ENCODE measurements around the gene MED15.

Gene MED15

DNA sequence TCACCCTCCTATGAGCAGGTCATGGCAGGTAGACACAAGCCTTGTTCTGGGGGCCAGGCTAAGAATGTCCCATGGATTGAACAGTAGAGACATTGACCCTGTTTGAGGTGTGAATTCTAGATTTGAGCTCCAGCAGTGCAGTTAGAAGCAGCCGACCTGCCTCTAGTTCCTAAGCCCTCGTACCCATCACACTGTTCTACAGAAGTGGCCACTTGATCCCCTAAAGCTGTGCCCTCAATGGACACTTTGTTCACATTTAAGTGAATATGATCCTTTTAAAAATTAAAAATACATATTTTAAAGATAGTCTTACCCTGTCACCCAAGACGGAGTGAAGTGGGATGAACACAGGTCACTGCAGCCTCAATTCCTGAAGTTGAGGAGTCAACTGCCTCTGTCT lies 122.0 kb downstream of the MED15 start:
- TF ChIP-seq, protein P1, sequence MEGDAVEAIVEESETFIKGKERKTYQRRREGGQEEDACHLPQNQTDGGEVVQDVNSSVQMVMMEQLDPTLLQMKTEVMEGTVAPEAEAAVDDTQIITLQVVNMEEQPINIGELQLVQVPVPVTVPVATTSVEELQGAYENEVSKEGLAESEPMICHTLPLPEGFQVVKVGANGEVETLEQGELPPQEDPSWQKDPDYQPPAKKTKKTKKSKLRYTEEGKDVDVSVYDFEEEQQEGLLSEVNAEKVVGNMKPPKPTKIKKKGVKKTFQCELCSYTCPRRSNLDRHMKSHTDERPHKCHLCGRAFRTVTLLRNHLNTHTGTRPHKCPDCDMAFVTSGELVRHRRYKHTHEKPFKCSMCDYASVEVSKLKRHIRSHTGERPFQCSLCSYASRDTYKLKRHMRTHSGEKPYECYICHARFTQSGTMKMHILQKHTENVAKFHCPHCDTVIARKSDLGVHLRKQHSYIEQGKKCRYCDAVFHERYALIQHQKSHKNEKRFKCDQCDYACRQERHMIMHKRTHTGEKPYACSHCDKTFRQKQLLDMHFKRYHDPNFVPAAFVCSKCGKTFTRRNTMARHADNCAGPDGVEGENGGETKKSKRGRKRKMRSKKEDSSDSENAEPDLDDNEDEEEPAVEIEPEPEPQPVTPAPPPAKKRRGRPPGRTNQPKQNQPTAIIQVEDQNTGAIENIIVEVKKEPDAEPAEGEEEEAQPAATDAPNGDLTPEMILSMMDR (IDR thresholded peaks at IDR 0.05), result no peak
- H3K27ac ChIP-seq, result no peak overlapping the region
- H3K4me2 ChIP-seq (ENCODE audit: low read length), result no peak overlapping the region
- no peaks in the 10 kb centered on the region for H3K27me3 ChIP-seq (ENCODE audit: control insufficient read depth, insufficient read depth, low read length)
- no peaks in the 10 kb centered on the region for H3K9me3 ChIP-seq (ENCODE audit: control insufficient read depth, low read length)
- H3K4me1 ChIP-seq, result no peaks in the 10 kb centered on the region
- H2AFZ ChIP-seq, result no peak overlapping the region
- H3K9ac ChIP-seq, result no peak overlapping the region
- no peaks in the 10 kb centered on the region for H3K79me2 ChIP-seq
- H3K4me3 ChIP-seq (ENCODE audit: low read depth, low read length), result no peak overlapping the region
- H3K36me3 ChIP-seq (ENCODE audit: control insufficient read depth, insufficient read depth, low read length), result no peaks in the 10 kb centered on the region

GRCh38 chr22:20630873-20631617 lies 123.6 kb downstream of the MED15 start:
- no peak overlapping the region for H3K4me2 ChIP-seq (ENCODE audit: low read length)
- no peak overlapping the region for H3K9ac ChIP-seq
- no peak overlapping the region for H2AFZ ChIP-seq
- H3K79me2 ChIP-seq, result no peaks in the 10 kb centered on the region
- no peak overlapping the region for H3K27ac ChIP-seq
- TF ChIP-seq, protein P1 (IDR thresholded peaks at IDR 0.05), result no peak
- H3K36me3 ChIP-seq (ENCODE audit: control insufficient read depth, insufficient read depth, low read length), result no peaks in the 10 kb centered on the region
- no peak overlapping the region for H3K4me3 ChIP-seq (ENCODE audit: low read depth, low read length)
- no peaks in the 10 kb centered on the region for H3K4me1 ChIP-seq
- no peaks in the 10 kb centered on the region for H3K9me3 ChIP-seq (ENCODE audit: control insufficient read depth, low read length)
- H3K27me3 ChIP-seq (ENCODE audit: control insufficient read depth, insufficient read depth, low read length), result no peaks in the 10 kb centered on the region

DNA sequence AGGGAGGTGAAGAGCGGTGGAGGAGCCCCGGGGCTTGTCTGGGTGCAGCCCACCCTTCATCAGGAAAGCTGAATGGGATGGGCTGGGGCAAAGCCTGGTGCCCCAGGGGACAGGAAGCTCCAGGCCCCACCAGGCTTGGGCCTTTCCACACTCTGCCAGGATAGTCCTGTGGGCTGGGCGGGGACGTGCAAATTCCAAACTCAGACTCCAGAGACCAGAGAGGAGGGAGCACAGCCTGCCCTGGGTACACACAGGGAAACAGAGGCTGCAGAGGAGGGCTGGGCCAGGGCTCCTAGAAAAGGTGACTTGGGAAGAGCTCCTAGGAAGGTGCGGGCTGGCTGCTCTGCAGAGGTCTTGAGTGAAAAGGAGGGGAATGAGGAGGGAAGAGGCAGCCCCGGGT lies 124.7 kb downstream of the MED15 start:
- Histone ChIP-seq H2AFZ (no peak overlapping the region), H3K4me3 (ENCODE audit: low read depth, low read length) (no peak overlapping the region), H3K36me3 (ENCODE audit: control insufficient read depth, insufficient read depth, low read length) (no peaks in the 10 kb centered on the region), H3K4me1 (no peaks in the 10 kb centered on the region), H3K4me2 (ENCODE audit: low read length) (no peak overlapping the region), H3K27ac (no peak overlapping the region), H3K27me3 (ENCODE audit: control insufficient read depth, insufficient read depth, low read length) (no peaks in the 10 kb centered on the region), H3K9me3 (ENCODE audit: control insufficient read depth, low read length) (no peaks in the 10 kb centered on the region), H3K9ac (no peak overlapping the region), H3K79me2 (no peaks in the 10 kb centered on the region)
- TF ChIP-seq, protein P1 (IDR thresholded peaks at IDR 0.05), result no peak

- TF ChIP-seq, protein P1 (IDR thresholded peaks at IDR 0.05), result no peak
- no peak overlapping the region for H3K4me2 ChIP-seq (ENCODE audit: low read length)
These were observed 125.1 kb downstream of the MED15 start for GRCh38 chr22:20632518-20632917.

More at GRCh38 chr22:20632518-20632917, 125.1 kb downstream of the MED15 start:
- H2AFZ ChIP-seq, result no peak overlapping the region
- no peak overlapping the region for H3K27ac ChIP-seq
- H3K27me3 ChIP-seq (ENCODE audit: control insufficient read depth, insufficient read depth, low read length), result no peaks in the 10 kb centered on the region
- H3K79me2 ChIP-seq, result no peaks in the 10 kb centered on the region
- H3K9ac ChIP-seq, result no peak overlapping the region
- H3K4me1 ChIP-seq, result no peaks in the 10 kb centered on the region
- H3K9me3 ChIP-seq (ENCODE audit: control insufficient read depth, low read length), result no peaks in the 10 kb centered on the region
- H3K36me3 ChIP-seq (ENCODE audit: control insufficient read depth, insufficient read depth, low read length), result no peaks in the 10 kb centered on the region
- H3K4me3 ChIP-seq (ENCODE audit: low read depth, low read length), result no peak overlapping the region
